WTC11 (cell line): ENCODE results near the gene EYS. TPM values are rescaled to one million over a fixed set of nuclear protein-coding genes. Genes with fewer than 3 reads are reported as not detected.

ENCODE experiments used
- ATAC-seq: fragments of 200-7000 bp; cut with Tn5 transposase; 2 replicates; pipeline ENCODE4 v1.10.0; 2021; ENCODE audit warnings: mild to moderate bottlenecking, moderate library complexity
- CTCF ChIA-PET: fragments of 300-600 bp; sonication (Branson Sonifier 250); formaldehyde crosslinking; loops from one replicate; lab custom pipeline; 2021; ENCODE audit warnings: antibody characterized with exemption; lab: Charles Lee
- POLR2A ChIA-PET: fragments of 350-600 bp; sonication (Branson Sonifier 250); formaldehyde crosslinking; loops from one replicate; lab custom pipeline; 2021; ENCODE audit warnings: antibody characterized with exemption; lab: Charles Lee
- DNase-seq: peaks from one replicate; pipeline ENCODE4 v3.0.0; 2021; ENCODE audit warnings: low spot score
- H3K27ac Mint-ChIP-seq: 2 replicates; pipeline ENCODE4 v1.8.0; 2021; ENCODE audit warnings: mixed read lengths
- H3K27me3 Mint-ChIP-seq: 2 replicates; pipeline ENCODE4 v1.8.0; 2021; ENCODE audit warnings: low read depth, mild to moderate bottlenecking, moderate library complexity, mixed read lengths
- H3K36me3 Mint-ChIP-seq: 2 replicates; pipeline ENCODE4 v1.8.0; 2021; ENCODE audit warnings: mixed read lengths
- H3K4me1 Mint-ChIP-seq: 2 replicates; pipeline ENCODE4 v1.8.0; 2022; ENCODE audit warnings: mixed read lengths
- H3K4me3 Mint-ChIP-seq: 2 replicates; pipeline ENCODE4 v1.8.0; 2021; ENCODE audit warnings: mild to moderate bottlenecking, moderate library complexity, mixed read lengths
- H3K9me3 Mint-ChIP-seq: 2 replicates; pipeline ENCODE4 v1.8.0; 2021; ENCODE audit warnings: mixed read lengths
- CBFB ChIP-seq: sonication (generic); formaldehyde crosslinking; IDR thresholded peaks from 2 replicates; pipeline ENCODE4 v1.8.1; 2022; ENCODE audit warnings: mild to moderate bottlenecking, low read depth, missing genetic modification reagents
- ETV6 ChIP-seq: sonication (generic); formaldehyde crosslinking; IDR thresholded peaks from 2 replicates; pipeline ENCODE4 v1.8.1; 2022; ENCODE audit warnings: mild to moderate bottlenecking, missing genetic modification reagents
- FOXJ3 ChIP-seq: sonication (generic); formaldehyde crosslinking; IDR thresholded peaks from 2 replicates; pipeline ENCODE4 v1.9.0; 2021; ENCODE audit warnings: missing genetic modification reagents, mild to moderate bottlenecking, borderline replicate concordance
- FOXK1 ChIP-seq: sonication (generic); formaldehyde crosslinking; IDR thresholded peaks from 2 replicates; pipeline ENCODE4 v1.8.0; 2022; ENCODE audit warnings: mild to moderate bottlenecking, moderate library complexity, missing genetic modification reagents
- GTF2I ChIP-seq: fragments of 250-450 bp; sonication (Bioruptor Pico); conservative IDR thresholded peaks from 2 replicates; pipeline ENCODE4 v1.4.0; 2021; ENCODE audit warnings: mild to moderate bottlenecking
- MYBL2 ChIP-seq: sonication (generic); formaldehyde crosslinking; IDR thresholded peaks from 2 replicates; pipeline ENCODE4 v1.8.1; 2023; ENCODE audit warnings: mild to moderate bottlenecking, moderate library complexity, missing genetic modification reagents
- NFATC4 ChIP-seq: fragments of 250-450 bp; sonication (Bioruptor Pico); IDR thresholded peaks from 2 replicates; pipeline ENCODE4 v1.9.0; 2021; ENCODE audit warnings: mild to moderate bottlenecking
- PRRX2 ChIP-seq: fragments of 250-450 bp; sonication (Bioruptor Pico); IDR thresholded peaks from 2 replicates; pipeline ENCODE4 v1.8.0; 2021; ENCODE audit warnings: mild to moderate bottlenecking
- SP1 ChIP-seq: sonication (generic); formaldehyde crosslinking; conservative IDR thresholded peaks from 2 replicates; pipeline ENCODE4 v1.8.1; 2022; ENCODE audit warnings: missing genetic modification reagents
- TEAD1 ChIP-seq: sonication (generic); formaldehyde crosslinking; IDR thresholded peaks from 2 replicates; pipeline ENCODE4 v1.8.0; 2022; ENCODE audit warnings: mild to moderate bottlenecking, missing genetic modification reagents
- ZNF232 ChIP-seq: sonication (generic); formaldehyde crosslinking; IDR thresholded peaks from 2 replicates; pipeline ENCODE4 v1.8.0; 2022; ENCODE audit warnings: mild to moderate bottlenecking, missing genetic modification reagents
- ZNF671 ChIP-seq: fragments of 250-450 bp; sonication (Bioruptor Pico); IDR thresholded peaks from 2 replicates; pipeline ENCODE4 v1.8.0; 2021; ENCODE audit warnings: mild to moderate bottlenecking
- total RNA-seq: library from RNA; stranded (reverse); gene quantifications from 3 replicates; pipeline ENCODE4 v1.2.3, GENCODE V29; 2021
- TF ChIP-seq, protein P1 (sequence below): sonication (generic); formaldehyde crosslinking; IDR thresholded peaks from 2 replicates; pipeline ENCODE4 v1.8.1; 2023; ENCODE audit warnings: mild to moderate bottlenecking, missing genetic modification reagents
- TF ChIP-seq, protein P2 (sequence below): sonication (generic); formaldehyde crosslinking; conservative IDR thresholded peaks from 2 replicates; pipeline ENCODE4 v1.8.1; 2023; ENCODE audit warnings: mild to moderate bottlenecking, low read depth, missing genetic modification reagents, moderate library complexity
- TF ChIP-seq, protein P3 (sequence below): sonication (generic); formaldehyde crosslinking; conservative IDR thresholded peaks from 2 replicates; pipeline ENCODE4 v1.8.1; 2022; ENCODE audit warnings: mild to moderate bottlenecking, missing genetic modification reagents
- TF ChIP-seq, protein P4 (sequence below): fragments of 250-450 bp; sonication (Bioruptor Pico); IDR thresholded peaks from 2 replicates; pipeline ENCODE4 v1.9.0; 2021; ENCODE audit warnings: mild to moderate bottlenecking
- TF ChIP-seq, protein P5 (sequence below): fragments of 250-450 bp; sonication (Bioruptor Pico); IDR thresholded peaks from 2 replicates; pipeline ENCODE4 v1.9.0; 2021; ENCODE audit warnings: moderate library complexity, mild to moderate bottlenecking, inconsistent platforms, borderline replicate concordance
- TF ChIP-seq, protein P6 (sequence below): sonication (generic); formaldehyde crosslinking; IDR thresholded peaks from 2 replicates; pipeline ENCODE4 v1.8.1; 2023; ENCODE audit warnings: mild to moderate bottlenecking, missing genetic modification reagents

Gene EYS
- total RNA-seq, 1 experiment from 2014 or later: not detected

DNA sequence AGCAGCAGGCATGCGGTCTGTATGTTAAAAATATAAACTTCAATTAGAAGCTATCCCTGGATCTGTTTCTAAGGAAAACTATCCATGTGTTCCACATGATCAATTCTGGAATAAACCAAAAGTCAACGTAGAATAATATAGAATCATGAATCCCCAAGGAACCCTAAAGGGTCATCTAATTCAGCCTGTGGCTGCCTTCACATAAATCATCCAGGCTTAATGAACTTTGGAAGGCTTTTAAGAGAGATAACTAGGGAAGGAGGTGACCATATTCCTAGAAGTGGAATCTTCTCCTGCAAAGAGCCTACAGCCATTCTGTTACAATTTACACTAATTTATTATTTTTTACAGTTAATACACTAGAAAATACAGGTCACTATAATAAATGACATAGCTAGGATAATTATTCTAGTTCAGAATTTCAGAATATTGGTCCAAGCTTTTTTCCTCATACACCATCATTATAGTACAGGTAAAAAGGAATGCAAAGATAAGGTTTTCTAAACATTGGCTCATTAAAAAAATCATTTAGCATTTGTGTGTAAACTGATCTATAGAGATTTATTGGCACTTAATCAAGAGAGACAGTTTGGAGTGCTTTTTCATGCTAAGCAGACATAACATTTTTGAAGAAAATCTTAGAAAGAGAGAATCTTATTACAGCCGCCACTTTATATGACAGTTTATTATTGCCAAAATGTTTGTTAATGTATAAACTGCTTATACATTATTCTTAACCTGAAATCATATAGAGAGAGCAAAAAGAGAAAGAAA is 1220.3 kb downstream of the EYS start (continued):
- TF ChIP-seq, protein P1, sequence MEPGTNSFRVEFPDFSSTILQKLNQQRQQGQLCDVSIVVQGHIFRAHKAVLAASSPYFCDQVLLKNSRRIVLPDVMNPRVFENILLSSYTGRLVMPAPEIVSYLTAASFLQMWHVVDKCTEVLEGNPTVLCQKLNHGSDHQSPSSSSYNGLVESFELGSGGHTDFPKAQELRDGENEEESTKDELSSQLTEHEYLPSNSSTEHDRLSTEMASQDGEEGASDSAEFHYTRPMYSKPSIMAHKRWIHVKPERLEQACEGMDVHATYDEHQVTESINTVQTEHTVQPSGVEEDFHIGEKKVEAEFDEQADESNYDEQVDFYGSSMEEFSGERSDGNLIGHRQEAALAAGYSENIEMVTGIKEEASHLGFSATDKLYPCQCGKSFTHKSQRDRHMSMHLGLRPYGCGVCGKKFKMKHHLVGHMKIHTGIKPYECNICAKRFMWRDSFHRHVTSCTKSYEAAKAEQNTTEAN (CRISPR knock-in tag): no peak

DNA sequence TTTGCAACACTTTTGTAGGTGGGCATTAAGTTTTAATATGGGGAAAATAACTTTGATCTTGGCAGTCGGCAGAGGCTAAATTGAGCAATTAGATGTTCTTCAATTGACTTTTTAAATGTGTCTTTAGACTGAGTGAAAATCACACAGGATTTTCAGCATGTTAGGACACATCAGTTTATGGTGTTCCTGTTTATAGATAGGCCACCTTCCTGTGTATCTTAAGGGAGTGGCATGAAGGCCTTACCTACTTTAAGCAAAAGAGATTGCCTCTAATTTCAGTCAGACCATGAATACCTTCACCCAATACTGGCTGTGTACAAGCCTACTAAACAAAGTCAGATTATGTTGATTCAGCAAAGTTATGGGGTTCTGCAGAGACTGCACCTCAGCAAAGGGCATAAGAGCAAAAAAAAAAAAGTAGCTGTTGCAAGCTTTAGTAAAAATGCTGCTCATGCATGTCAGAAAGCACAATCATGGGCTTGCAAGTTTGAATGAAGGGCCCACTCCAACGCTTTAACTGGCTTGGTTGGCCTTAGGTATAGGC is 1223.0 kb downstream of the EYS start:
- DNase-seq: no peak
- CTCF ChIA-PET: no interaction called here
- Mint-ChIP-seq H3K9me3 (peaks cover 31% of the 10 kb centered on the region), H3K4me1 (no peaks in the 10 kb centered on the region), H3K36me3 (no peaks in the 10 kb centered on the region), H3K27me3 (no peaks in the 10 kb centered on the region)
- TF ChIP-seq FOXJ3 (CRISPR knock-in tag): no peak
- TF ChIP-seq NFATC4 (CRISPR knock-in tag): no peak
- TF ChIP-seq, protein P1 (CRISPR knock-in tag): no peak
- no peak for TF ChIP-seq ZNF671 (CRISPR knock-in tag)
- no peak for TF ChIP-seq ETV6
- TF ChIP-seq FOXK1 (CRISPR knock-in tag): no peak
- TF ChIP-seq, protein P2, sequence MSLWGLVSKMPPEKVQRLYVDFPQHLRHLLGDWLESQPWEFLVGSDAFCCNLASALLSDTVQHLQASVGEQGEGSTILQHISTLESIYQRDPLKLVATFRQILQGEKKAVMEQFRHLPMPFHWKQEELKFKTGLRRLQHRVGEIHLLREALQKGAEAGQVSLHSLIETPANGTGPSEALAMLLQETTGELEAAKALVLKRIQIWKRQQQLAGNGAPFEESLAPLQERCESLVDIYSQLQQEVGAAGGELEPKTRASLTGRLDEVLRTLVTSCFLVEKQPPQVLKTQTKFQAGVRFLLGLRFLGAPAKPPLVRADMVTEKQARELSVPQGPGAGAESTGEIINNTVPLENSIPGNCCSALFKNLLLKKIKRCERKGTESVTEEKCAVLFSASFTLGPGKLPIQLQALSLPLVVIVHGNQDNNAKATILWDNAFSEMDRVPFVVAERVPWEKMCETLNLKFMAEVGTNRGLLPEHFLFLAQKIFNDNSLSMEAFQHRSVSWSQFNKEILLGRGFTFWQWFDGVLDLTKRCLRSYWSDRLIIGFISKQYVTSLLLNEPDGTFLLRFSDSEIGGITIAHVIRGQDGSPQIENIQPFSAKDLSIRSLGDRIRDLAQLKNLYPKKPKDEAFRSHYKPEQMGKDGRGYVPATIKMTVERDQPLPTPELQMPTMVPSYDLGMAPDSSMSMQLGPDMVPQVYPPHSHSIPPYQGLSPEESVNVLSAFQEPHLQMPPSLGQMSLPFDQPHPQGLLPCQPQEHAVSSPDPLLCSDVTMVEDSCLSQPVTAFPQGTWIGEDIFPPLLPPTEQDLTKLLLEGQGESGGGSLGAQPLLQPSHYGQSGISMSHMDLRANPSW: no peak
- TF ChIP-seq, protein P3, sequence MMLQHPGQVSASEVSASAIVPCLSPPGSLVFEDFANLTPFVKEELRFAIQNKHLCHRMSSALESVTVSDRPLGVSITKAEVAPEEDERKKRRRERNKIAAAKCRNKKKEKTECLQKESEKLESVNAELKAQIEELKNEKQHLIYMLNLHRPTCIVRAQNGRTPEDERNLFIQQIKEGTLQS (CRISPR knock-in tag): no peak
- TF ChIP-seq CBFB (CRISPR knock-in tag): no peak
- TF ChIP-seq SP1 (CRISPR knock-in tag): no peak
- TF ChIP-seq PRRX2 (CRISPR knock-in tag): no peak
- TF ChIP-seq, all 79 proteins: peak for 0
- no peak overlapping the region for H3K27ac Mint-ChIP-seq
- H3K4me3 Mint-ChIP-seq: no peak overlapping the region
- no peak for ATAC-seq
- POLR2A ChIA-PET: no interaction called here

DNA sequence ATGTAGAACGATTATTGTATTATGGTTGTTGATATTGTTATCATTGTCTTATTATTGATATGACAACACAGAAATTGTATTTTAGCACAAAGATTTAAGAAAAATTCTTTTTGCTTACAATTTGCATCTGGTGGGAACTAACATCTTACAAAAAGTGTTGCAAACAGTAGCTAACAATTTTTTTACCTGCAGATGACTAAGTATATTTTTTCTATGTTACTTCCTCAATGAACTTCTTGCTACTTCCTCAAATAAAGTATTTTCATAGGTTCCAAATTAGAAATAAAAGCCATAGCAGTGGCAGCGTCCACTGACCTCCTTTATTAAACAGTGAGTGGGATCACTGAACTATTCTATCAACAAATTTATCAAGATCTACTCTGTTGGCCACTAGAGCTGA is 1224.4 kb downstream of the EYS start:
- ATAC-seq (no peak), DNase-seq (no peak)
- Mint-ChIP-seq H3K4me1 (no peaks in the 10 kb centered on the region), H3K36me3 (no peaks in the 10 kb centered on the region)
- no peak for TF ChIP-seq GTF2I (CRISPR knock-in tag)
- TF ChIP-seq, all 79 proteins: peak for 0
- Mint-ChIP-seq H3K4me3 (no peak overlapping the region), H3K9me3 (peaks cover 34% of the 10 kb centered on the region), H3K27ac (no peak overlapping the region), H3K27me3 (no peaks in the 10 kb centered on the region)
- POLR2A ChIA-PET: no interaction called here
- CTCF ChIA-PET: no interaction called here

DNA sequence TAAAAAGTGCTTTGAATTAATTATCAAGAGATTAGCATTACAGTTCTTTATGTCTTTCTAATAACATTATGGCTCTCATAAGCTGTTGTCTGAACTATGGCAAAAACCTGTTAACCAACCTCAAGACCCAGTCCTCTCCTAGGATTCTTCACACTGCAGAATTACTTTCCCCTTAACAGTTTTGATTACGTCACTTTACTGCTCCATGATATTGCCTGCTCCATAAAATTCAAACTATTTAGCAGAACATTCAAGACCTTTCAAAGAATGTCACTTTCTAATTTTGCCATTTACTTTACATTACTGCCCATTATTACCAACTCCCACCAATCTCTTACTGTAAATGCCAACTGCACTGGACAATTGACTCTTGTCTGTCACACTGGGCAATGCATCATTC is 1227.9 kb downstream of the EYS start:
- Mint-ChIP-seq H3K36me3 (peaks cover 4% of the 10 kb centered on the region; the same call in 1 of the 2 replicates), H3K9me3 (peaks cover 37% of the 10 kb centered on the region), H3K4me3 (no peak overlapping the region), H3K27me3 (no peaks in the 10 kb centered on the region), H3K4me1 (no peaks in the 10 kb centered on the region), H3K27ac (no peak overlapping the region)
- CTCF ChIA-PET: no interaction called here
- ATAC-seq: no peak
- POLR2A ChIA-PET: no interaction called here
- DNase-seq: no peak
- TF ChIP-seq, protein P4, sequence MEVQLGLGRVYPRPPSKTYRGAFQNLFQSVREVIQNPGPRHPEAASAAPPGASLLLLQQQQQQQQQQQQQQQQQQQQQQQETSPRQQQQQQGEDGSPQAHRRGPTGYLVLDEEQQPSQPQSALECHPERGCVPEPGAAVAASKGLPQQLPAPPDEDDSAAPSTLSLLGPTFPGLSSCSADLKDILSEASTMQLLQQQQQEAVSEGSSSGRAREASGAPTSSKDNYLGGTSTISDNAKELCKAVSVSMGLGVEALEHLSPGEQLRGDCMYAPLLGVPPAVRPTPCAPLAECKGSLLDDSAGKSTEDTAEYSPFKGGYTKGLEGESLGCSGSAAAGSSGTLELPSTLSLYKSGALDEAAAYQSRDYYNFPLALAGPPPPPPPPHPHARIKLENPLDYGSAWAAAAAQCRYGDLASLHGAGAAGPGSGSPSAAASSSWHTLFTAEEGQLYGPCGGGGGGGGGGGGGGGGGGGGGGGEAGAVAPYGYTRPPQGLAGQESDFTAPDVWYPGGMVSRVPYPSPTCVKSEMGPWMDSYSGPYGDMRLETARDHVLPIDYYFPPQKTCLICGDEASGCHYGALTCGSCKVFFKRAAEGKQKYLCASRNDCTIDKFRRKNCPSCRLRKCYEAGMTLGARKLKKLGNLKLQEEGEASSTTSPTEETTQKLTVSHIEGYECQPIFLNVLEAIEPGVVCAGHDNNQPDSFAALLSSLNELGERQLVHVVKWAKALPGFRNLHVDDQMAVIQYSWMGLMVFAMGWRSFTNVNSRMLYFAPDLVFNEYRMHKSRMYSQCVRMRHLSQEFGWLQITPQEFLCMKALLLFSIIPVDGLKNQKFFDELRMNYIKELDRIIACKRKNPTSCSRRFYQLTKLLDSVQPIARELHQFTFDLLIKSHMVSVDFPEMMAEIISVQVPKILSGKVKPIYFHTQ (CRISPR knock-in tag): no peak
- TF ChIP-seq, protein P5, sequence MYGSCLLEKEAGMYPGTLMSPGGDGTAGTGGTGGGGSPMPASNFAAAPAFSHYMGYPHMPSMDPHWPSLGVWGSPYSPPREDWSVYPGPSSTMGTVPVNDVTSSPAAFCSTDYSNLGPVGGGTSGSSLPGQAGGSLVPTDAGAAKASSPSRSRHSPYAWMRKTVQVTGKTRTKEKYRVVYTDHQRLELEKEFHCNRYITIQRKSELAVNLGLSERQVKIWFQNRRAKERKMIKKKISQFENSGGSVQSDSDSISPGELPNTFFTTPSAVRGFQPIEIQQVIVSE (CRISPR knock-in tag): no peak
- no peak for TF ChIP-seq MYBL2 (CRISPR knock-in tag)
- TF ChIP-seq FOXK1 (CRISPR knock-in tag): no peak
- TF ChIP-seq TEAD1 (CRISPR knock-in tag): no peak
- TF ChIP-seq CBFB (CRISPR knock-in tag): no peak
- TF ChIP-seq ETV6: no peak
- TF ChIP-seq, protein P6, sequence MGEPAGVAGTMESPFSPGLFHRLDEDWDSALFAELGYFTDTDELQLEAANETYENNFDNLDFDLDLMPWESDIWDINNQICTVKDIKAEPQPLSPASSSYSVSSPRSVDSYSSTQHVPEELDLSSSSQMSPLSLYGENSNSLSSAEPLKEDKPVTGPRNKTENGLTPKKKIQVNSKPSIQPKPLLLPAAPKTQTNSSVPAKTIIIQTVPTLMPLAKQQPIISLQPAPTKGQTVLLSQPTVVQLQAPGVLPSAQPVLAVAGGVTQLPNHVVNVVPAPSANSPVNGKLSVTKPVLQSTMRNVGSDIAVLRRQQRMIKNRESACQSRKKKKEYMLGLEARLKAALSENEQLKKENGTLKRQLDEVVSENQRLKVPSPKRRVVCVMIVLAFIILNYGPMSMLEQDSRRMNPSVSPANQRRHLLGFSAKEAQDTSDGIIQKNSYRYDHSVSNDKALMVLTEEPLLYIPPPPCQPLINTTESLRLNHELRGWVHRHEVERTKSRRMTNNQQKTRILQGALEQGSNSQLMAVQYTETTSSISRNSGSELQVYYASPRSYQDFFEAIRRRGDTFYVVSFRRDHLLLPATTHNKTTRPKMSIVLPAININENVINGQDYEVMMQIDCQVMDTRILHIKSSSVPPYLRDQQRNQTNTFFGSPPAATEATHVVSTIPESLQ (CRISPR knock-in tag): no peak
- TF ChIP-seq ZNF232 (CRISPR knock-in tag): no peak
